Suprapubic skin (tissue), 4 donors: ENCODE data around the gene PKN2.

Experiments used
- CTCF ChIP-seq, 2 donors: fragments of 200-600 bp in 1 of 2; fragments of 450-650 bp in 1 of 2; sonication (generic) in 1 of 2; IDR thresholded peaks; one replicate each; pipeline ENCODE4 v1.5.1; 2016 to 2019; ENCODE audit warnings: antibody characterized with exemption in 2 of 2, mild to moderate bottlenecking in 1 of 2, moderate library complexity in 1 of 2
- EP300 ChIP-seq: sonication (generic); formaldehyde crosslinking; IDR thresholded peaks from one replicate; pipeline ENCODE4 v1.6.1; 2017; ENCODE audit warnings: antibody characterized with exemption
- POLR2A ChIP-seq, 2 donors: fragments of 450-650 bp; IDR thresholded peaks; one replicate each; pipeline ENCODE4 v1.6.1; 2017; ENCODE audit warnings: antibody characterized with exemption in 2 of 2, mild to moderate bottlenecking in 2 of 2, moderate library complexity in 2 of 2
- POLR2AphosphoS5 ChIP-seq, 3 donors: sonication (generic); formaldehyde crosslinking; IDR thresholded peaks; one replicate each; pipeline ENCODE4 v1.6.1; 2017; ENCODE audit warnings: antibody characterized with exemption in 3 of 3

DNA sequence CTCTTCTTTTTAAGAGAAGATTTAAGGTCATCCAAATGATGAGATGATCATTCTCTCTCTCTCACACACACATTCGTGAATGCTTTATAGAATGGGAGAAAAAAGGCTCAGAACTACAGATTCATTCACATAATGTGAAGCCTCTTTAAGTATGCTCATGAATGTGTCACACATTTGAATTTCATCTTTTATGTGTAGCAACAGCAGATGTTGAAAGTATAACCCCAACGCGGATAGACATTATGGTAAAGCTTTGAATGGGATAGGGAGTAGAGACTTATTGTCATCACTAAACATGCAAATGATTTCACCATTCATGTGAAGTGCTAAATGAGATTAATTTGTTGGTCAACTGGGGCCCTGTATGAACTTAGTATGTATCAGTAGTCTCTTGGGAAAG lies 15.7 kb upstream of the PKN2 start:
- TF ChIP-seq POLR2AphosphoS5 (IDR thresholded peaks at IDR 0.05), result no peak
- TF ChIP-seq CTCF (IDR thresholded peaks at IDR 0.05), result no peak
- TF ChIP-seq POLR2A (IDR thresholded peaks at IDR 0.05), result no peak
- no peak for TF ChIP-seq EP300
